GM19452 (cell line): ENCODE measurements around the gene TBC1D1.

ENCODE experiments used
- ATAC-seq: cut with Tn5 transposase; IDR thresholded peaks from one replicate; pipeline ENCODE4 v1.9.1; 2021; ENCODE audit not compliant: unreplicated experiment

Gene TBC1D1

DNA sequence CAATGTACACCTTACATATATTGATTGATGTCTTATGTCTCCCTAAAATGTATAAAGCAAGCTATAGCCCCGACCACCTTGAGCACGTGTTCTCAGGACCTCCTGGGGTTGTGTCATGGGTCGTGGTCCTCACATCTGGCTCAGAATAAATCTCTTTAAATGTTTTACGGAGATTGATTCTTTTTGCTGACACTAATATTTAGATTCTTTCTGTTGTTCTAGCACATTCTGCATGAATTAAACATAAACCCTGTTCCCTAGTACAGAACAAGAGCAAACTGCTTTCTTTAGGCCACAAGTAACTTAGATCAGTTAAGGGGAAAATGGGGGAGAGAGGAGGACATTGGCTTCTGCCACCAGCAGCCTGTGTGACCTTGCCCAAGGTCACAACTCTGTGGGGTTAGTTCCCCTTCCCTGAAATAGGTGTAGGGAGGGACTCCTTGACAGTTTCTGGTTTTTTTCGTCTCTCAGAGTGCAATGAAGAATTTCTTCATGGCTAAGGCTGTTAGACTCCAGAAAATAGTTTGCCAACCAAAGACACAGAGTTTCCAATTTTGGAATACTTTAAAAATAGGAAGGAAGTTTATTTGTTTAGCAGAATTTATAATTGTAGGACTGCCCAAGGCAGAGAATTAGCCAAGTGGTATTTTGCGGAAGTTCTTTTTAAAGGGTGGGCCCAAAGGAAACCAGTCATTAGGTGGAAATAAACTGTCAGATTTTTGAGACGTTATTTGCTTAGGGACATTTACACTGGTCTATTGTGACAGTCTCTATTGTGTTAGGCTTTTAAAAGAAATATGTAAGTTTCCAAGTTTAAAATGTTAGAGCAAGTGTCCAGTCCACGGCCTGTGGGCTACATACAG is 98.7 kb downstream of the TBC1D1 start:
- ATAC-seq: no peak

DNA sequence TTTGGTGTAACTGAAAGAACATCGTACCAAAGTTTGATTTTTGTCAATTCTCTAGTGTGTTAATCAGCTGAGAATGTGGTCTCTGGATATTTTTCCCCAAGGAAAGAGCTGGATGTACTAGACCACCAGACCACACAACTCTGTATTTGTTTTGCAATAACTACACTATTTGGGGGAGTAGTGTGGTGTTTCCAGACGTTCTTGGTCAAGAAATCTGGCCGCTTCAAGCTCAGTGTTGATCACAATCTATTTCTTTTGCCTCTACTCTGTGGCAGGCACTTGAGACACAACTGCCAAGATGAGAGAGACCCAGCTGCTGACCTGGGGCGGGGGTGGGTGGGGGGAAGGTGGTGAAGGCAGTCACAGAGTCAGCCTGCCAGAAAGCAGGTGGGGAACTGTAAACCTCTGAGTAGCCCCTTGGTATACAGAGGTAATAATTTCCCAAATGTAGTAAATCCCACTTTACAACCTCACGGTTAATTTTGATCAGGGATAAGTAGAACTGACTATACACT is 99.9 kb downstream of the TBC1D1 start:
- ATAC-seq: no peak

DNA sequence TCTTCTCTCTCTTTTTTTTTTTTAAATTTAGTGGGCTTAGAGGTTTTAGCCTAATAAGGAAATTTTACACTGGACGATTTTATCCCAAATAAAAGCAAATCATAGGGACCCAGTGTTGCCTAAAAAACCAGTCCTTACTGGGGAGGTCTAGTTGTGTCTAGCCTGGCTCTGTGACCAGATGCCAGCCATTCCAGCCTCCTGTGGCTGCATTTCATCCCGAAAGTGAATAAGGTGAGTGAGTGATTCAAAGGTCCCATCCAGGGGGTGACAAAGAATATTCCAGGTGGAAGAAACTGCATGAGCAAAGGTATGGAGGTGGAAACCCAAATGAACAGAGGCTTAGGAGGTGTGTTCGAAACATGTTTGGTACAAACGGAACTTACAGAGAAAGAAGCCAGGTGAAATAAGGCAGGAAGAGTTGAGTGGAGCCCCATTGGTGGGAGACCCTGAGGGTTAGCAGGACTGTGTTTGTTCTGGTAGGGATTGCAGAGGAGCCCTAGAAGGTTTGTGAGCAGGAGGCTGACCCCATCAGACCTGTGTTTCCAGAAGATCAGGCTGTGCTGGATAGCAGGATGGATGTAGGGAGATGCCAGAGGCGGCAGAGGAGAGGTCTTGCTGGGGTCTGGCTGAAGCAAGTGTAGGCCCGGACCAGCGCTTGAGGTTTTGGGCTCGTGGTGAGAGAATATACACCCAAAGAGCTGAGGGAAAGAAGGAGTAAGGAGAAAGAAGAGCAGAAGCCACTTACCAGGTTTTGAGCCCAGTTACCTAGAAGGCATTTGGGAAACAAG is 100.9 kb downstream of the TBC1D1 start:
- no peak for ATAC-seq

- ATAC-seq: no peak
Measured at GRCh38 chr4:37993806-37994205, 102.9 kb downstream of the TBC1D1 start.

- ATAC-seq: no peak
Measured at GRCh38 chr4:37994569-37994968, 103.7 kb downstream of the TBC1D1 start.

GRCh38 chr4:37995299-37995821 is 104.5 kb downstream of the TBC1D1 start:
- ATAC-seq: no peak

- ATAC-seq: no peak
Measured at GRCh38 chr4:37995981-37996775, 105.3 kb downstream of the TBC1D1 start.

DNA sequence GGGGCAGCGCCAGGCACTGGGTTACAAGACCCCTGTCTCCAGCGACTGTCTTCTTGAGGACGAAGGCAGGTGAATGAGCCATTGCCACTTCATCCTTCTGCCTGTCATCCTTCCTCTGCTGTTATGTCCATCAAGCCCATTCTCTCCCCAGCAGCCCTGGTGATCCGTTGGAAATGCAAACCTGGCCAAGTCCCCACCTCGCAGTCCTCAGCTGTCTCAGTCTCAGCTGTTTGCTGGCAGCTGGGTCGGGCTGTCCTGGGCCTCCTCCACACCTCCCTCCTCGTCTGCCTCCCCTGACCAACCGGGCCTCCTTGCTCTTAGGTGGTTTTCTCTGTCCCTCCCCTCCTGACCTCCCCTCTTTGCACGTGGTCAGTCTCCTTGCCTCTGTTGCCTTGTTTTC is 107.3 kb downstream of the TBC1D1 start:
- no peak for ATAC-seq

DNA sequence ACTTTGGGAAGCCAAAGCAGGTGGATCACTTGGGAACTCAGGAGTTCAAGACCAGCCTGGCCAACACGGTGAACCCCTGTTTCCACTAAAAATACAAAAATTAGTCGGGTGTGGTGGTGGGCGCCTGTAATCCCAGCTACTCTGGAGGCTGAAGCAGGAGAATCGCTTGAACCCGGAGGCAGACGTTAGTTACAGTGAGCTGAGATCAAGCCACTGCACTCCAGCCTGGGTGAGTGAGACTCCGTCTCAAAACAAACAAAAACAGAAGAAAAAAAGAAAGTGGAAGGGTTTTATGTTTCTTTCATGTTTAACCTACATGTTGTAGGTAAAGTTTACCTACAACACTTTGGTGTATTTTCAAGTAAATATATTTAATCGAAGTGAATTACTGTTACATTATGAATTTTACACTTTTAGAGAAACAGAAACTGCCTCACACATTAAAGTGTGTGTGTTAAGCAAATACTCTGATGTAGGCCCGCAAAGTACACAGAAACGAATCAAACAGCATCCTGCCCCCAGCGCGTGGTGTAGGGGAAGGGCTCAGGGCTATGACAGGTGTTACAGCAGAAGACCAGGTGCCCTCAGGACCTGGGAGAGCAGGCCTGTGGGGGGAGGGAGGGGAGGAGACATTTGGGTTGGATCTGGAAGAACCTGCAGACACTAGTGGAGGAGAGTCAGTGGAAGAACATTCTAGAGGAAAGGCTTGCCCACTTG is 108.3 kb downstream of the TBC1D1 start:
- ATAC-seq: no peak

GRCh38 chr4:37999965-38000364 is 109.1 kb downstream of the TBC1D1 start:
- ATAC-seq: no peak

- no peak for ATAC-seq
Measured at GRCh38 chr4:38001927-38002326, 111.0 kb downstream of the TBC1D1 start.

DNA sequence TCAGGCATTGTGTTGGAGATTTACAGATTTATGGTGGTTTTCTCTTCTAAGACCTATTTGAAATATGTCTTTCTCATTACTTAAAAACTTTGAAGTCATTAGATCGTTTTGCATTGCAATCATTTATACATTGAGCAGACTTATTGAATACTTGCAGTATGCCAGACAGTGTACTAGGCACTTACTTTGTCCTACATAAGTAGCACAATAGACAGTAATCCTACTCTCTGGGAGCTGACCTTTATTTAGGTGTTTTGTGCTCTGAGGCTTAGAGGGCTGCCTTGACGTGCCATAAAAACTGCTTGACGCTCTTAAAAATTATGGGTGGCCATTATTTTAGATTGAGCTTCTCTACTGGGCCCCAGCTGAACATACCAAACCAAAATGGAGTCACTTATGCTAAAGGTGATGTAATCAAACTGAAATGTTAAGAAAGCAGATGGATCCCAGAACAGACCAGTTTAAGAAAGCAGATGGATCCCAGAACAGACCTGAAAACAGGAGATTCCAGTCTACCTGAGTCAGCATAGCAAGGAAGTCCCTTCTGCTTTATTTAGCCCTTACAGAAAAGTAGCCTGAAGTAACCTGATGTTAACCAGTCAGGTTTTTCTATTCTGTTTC is 111.7 kb downstream of the TBC1D1 start:
- ATAC-seq: no peak

DNA sequence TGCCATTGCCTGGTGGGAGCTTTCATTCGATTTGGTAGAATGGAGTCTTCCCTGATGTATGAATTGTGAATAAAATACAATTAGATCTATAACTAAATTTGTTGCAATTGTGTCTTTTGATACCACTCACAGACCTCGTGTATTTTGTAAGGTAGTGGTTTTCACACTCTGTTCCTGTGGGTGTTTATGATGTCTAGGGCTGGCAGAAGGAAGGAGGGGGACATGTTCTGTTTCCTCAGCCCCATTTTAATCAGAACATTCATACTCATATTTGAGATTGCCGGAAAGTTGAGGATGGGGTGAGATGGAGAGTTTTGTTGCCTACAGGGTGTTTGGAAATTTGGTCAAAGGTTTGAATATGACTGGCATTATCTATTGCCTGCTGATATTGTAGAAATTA is 112.2 kb downstream of the TBC1D1 start:
- ATAC-seq: no peak

GRCh38 chr4:38003628-38004027 is 112.7 kb downstream of the TBC1D1 start:
- ATAC-seq: no peak

DNA sequence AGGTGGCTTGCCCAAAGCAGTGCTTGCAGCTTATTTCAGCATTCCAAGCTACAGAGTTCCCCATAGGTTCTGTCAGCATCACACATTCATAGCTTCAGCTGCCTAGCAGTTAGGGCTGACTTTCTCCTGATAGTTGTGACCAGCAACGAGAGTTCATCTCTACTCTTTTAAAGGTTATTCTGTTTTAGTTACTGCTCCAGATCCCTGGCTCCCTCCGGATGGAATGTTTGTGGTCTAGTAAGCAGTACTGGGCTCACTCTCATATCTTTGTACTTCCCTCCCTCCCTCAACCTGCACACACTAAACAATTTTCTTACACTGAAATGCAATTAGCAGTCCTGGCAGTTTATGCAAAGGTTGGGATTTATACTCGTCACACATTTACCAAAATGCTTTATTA is 113.2 kb downstream of the TBC1D1 start:
- no peak for ATAC-seq

- no peak for ATAC-seq
Measured at GRCh38 chr4:38004887-38005286, 114.0 kb downstream of the TBC1D1 start.

GRCh38 chr4:38005637-38006036 is 114.8 kb downstream of the TBC1D1 start:
- no peak for ATAC-seq

DNA sequence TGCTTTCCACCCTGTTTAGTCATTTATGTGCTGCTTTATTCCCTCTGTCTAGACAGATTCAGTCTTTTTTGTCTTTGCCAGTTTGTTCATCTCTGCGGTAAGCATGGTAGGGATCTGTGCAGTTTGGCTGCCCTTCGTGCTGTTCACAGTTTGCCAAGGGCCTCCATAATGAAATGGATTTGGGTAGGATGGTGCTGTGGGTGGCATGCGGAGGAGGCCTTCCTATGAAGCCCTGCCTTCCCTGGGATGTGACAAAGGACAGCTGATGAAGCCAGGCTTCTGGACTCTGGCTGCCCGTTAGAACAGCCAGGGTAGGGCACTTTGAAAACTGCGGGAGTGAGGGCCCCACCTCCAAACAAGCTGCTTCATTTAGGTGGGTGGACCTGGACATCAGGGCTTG is 116.8 kb downstream of the TBC1D1 start:
- ATAC-seq: no peak

DNA sequence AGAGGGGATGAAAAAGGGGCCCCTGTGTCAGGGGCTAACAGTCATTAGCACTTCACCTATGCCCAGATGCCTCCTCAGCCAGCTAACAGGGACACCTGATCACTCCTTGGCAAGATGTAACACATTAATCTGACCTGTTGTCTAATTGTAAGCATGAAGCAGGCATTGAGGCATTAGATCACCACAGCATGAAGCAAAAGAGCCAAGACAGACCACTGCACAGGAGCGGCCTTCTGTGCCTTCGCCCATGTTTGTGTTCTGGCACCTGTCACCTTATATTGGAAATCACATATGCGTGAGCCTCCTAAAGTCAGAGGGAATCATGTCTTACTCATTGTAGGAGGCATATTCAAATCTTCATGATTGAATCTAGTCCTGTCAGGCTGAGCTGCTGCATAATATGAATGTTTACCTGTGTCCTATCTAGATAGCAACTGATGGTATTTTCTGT is 117.7 kb downstream of the TBC1D1 start:
- no peak for ATAC-seq

DNA sequence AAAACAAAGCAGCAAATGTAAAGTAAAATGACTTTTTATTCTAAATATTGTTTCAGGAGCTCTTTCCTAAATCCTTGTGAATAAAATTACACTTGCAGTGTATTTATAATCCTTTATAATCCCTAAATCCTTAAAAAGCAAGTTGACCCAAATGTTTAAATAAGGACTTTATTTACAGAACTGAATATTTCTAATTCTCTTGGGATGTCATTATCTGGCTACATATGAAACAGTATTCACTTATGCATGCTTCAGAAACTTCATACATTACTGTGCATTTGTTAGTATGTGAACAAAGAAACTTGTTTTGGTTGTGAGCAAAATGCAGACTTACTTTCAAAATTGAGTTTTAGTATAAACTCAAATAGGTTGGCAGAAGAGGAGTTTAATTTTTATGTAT is 118.5 kb downstream of the TBC1D1 start:
- ATAC-seq: no peak
